NCI-H1694 (cell line): ENCODE measurements around the gene CCDC82.
"Not testable (repeated sequence)": the region's sequence is repeated elsewhere in the genome, so short reads cannot be mapped to it uniquely, and the experiment has no call there.

ENCODE experiments used
- DNase-seq: peaks from one replicate; lab custom pipeline; 2025; lab: John Stamatoyannopoulos, UW

Gene CCDC82

DNA sequence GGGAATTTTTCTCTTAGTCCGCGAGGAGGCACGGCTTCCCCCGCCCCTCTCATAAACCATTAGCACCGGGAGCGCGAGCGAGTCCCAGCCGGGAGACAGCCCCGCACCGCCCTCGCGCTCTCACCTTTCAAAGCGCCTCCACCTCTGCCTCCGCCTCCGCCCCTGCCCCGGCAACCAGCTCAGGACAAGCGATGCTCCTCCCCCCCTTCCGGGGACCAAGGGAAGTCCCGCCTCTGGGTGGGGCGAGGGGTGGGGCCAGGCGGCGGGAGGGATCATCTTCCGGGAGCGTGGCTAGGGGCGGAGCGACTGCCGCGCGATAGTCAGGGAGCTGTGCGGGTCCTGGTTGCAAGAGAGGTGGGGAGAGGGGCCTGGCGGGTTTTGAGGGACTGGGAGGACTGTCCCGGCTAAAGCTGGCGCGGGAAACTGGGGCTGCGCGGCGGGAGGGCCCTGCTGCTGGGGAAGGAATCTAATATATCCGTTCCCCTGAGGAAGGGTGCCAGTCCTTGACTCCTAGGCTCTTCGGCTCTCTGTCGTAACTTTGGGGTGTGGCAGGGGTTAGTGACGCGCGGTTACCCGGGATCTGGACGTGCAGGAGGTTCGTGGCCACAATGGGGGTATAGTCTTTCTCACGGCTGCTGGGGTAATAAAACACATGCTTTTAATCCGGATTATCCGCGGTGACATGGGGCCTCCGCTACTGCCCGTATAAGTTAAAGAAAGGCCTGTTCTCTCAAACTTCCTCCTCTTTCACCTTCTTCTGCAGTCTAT, at the start of gene CCDC82, which contains the start of gene JRKL:
CCDC82 (minus strand) TSS at position 193 of the 768 bp plus-strand sequence. CDS start 5,165 bp downstream, outside the sequence.
JRKL (plus strand) TSS at position 294 of the 768 bp plus-strand sequence. CDS start 637 bp downstream, outside the sequence.
- DNase-seq: peak; percentile 43

DNA sequence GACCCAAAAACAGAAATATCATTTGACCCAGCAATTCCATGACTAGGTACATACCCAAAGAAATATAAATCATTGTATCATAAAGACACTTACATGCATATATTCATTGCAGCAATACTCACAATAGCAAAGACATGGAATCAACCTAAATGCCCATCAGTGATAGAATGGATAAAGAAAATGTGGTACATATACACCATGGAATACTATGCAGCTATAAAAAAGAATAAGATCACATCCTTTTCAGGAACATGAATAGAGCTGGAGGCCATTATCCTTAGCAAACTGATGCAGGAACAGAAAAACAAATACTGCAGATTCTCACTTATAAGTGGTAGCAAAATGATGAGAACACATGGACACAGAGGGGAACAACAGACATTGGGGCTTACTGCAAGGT, 42.9 kb upstream of the CCDC82 start:
- not testable (repeated sequence) for DNase-seq

DNA sequence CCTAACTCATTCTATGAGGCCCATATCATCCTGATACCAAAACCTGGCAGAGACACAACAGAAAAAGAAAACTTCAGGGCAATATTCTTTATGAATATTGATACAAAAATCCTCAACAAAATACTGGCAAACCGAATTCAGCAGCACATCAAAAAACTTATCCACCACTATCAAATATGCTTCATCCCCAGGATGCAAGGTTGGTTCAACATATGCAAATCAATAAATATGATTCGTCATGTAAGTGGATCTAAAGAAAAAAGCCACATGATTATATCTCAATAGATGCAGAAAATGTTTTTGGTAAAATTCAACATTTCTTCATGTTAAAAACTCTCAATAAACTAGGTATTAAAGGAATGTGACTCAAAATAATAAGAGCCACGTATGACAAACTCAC, 41.0 kb upstream of the CCDC82 start:
- DNase-seq: no peak

DNA sequence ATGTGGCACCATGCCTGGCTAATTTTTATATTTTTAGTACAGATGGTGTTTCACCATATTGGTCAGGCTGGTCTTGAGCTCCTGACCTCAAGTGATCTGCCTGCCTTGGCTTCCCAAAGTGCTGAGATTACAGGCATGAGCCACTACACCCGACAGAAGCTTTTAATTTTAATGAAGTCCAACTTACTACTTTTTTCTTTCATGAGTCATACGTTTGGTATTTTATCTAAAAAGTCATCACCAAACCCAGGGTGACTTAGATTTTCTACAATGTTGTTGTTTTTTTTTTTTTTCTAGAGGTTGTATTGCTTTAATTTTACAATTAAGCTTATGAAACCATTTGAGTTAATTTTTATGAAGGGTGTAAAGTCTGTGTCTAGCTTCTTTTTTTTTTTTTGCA, 35.0 kb upstream of the CCDC82 start:
- DNase-seq: no peak

DNA sequence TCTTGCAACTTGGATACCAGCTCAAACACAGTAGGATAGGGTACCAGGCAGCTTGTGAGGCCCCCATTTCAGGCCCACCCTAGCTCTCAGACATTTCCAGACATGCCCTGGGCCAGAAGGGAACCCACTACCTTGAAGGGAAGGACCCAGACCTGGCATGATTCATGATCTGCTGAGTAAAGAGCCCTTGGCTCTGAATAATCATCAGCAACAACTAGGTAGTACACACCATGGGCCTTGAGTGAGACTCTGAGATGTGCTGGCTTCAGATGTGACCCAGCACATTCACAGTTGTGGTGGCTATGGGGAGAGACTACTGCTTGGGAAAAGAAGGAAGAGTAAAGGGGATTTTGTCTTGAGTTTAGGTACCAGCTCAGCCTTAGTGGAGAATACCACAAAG, 23.7 kb upstream of the CCDC82 start:
- no peak for DNase-seq

DNA sequence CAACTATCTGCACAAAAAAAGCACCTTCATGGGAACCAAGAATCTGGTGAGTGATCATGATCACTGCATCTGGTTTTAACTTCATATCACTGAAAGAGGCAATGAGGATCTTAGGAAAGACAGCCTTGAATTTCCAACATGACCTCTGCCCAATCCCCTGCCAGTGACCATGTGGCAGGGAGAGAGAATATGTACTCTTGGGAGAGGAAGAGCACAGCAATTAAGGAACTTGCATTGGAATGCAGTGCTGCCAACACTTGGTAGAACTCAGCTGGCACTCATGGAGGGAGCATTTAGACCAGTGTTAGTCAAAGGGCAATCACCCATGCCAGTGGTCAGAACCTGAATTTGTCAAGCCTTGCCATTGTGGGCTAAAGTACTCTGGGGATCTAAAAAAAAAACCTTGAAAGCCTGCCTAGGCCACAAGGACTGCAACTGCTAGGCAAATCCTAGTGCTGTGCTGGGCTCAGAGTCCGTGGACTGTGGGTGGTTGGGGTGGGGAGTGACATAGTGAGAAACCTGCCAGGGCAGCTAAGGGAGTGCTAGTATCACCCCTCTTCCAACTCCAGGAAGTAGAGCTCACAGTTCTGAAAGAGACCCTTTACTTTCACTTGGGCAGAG, 23.2 kb upstream of the CCDC82 start:
- no peak for DNase-seq

DNA sequence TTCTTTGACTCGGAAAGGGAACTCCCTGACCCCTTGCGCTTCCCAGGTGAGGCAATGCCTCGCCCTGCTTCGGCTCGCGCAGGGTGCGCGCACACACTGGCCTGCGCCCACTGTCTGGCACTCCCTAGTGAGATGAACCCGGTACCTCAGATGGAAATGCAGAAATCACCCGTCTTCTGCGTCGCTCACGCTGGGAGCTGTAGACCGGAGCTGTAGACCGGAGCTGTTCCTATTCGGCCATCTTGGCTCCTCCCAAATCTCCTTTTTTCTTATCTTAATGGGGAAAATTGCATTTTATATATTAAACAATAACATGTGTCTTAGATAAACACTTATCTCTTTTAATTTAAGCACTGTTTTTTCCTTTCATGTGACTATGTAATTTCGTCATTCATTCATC, 21.7 kb upstream of the CCDC82 start:
- not testable (repeated sequence) for DNase-seq

DNA sequence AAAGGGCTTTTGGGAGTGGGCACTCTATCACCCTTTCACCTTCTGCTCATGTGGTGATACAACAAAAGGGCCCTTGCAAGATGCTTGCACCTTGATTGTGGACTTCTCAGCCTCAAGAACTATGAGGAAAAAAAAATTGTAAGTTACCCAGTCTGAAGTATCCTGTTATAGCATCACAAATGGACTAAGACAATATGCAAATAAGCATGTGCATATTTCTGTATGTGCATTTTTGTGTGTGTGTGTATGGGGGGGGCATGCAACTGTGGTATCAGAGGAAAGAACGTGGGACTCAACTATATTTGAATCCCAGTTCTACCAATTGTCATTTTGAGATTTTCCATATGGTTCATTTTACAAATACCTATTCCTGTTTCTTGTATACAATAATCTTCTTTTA, 11.0 kb upstream of the CCDC82 start:
- DNase-seq: no peak

DNA sequence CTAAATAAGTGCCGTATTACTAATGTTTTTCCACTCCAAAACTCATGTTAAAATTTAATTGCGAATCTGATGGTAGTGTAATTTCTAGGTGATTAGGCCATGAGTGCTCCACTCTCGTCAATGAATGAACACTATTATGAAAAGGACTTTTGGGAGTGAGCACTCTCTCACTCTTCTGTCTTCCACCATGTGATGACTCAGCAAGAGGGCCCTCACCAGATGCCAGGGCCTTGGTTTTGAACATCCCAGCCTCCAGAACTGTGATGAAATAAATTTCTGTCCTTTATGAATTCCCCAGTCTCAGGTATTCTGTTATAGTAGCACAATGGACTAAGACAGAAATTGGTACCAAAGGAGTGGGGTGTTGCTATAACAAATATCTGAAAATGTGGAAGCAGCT, 8.2 kb upstream of the CCDC82 start:
- no peak for DNase-seq

DNA sequence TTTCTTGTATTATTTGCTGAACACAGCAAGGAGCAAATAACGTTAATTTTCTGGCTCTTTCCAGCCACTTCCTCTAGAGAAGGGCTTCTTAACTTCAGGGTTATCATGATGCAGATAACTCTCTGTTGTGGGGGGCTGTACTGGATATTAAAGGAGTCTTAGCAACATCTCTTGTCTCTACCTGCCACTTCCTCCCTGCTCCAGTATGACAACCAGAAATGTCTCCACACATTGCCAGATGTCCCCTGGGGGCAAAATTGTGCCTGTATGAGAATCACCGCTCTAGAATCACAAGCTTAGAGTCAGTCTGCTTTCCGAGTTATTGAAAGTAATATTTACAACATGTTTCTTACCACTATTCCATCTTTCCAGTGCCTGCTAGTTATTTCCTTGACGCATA, 6.9 kb upstream of the CCDC82 start:
- DNase-seq: no peak

DNA sequence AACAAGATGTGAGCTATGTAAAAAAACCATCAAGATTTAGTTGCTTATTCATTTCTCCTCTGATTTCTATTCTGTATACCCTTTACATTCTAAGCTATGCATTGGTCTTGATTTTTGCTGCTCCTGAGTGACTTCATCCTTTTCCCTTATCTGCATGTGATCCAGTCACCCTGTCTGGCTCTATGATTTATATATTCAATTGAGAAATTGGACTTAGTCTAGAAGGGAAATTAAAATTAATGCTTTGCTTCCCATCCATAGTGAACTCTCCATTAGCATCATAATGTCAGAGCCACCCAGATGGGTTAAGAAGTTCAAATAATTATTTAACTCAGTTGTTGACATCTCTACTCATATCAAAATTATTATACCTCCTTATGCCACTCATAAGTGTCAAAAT, 5.1 kb upstream of the CCDC82 start:
- DNase-seq: no peak

DNA sequence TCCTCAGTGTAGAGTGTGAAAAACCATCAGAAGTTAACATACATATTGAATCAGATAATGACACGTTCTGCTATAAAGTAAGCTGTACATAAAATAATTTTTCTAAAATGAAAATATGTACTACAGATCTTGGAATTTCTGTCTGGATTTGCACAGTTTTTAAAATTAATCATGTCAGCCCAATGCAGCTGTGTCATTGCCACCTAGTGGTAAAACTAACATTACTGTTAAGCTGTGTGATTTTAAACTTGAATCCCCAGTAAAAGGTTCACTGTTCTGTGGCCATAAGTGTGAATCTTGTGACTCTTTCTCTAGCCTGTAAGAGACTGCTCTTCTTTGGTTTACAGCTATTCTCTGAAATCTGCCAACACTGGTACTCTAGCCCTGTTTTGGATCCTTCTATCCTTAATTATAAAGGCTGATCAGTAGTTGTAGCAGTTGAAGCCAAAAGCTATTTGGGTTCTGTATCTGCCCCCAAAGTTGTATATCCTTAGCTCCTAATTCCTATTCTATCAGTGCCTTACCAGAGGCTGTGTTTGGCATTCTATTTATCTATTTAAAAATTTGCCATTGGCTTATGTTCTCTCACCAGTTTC, 4.1 kb upstream of the CCDC82 start:
- DNase-seq: no peak

DNA sequence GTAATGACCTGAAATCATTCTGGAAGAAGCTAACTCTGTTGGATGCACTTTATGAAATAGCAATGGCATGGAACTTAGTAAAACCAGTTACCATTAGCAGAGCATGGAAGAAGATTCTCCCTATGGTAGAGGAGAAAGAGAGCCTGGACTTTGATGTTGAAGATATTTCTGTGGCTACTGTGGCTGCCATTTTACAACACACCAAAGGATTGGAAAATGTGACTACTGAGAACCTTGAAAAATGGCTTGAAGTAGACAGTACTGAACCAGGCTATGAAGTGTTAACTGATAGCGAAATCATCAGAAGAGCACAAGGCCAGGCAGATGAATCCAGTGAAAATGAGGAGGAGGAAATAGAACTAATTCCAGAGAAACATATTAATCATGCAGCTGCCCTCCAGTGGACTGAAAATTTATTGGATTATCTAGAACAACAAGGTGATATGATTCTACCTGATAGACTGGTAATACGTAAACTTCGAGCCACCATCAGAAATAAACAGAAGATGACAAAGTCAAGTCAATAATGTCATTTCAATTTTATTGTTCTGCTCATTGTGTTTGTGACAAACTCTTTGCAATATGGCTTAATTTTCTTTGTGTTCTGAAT, 2.1 kb upstream of the CCDC82 start:
- no peak for DNase-seq

DNA sequence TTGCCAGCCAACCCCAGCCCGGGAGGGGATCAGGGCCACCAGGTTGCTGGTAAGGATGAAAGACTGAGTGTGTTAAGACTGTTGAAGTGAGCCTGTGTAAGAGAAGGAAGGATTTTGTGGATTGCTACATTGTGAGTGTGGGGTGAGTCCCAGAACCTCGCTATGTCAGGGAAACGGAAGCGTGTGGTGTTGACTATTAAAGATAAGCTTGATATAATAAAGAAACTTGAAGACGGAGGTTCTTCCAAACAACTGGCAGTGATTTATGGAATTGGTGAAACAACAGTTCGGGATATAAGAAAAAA, 728 bp upstream of the CCDC82 start:
- no peak for DNase-seq

DNA sequence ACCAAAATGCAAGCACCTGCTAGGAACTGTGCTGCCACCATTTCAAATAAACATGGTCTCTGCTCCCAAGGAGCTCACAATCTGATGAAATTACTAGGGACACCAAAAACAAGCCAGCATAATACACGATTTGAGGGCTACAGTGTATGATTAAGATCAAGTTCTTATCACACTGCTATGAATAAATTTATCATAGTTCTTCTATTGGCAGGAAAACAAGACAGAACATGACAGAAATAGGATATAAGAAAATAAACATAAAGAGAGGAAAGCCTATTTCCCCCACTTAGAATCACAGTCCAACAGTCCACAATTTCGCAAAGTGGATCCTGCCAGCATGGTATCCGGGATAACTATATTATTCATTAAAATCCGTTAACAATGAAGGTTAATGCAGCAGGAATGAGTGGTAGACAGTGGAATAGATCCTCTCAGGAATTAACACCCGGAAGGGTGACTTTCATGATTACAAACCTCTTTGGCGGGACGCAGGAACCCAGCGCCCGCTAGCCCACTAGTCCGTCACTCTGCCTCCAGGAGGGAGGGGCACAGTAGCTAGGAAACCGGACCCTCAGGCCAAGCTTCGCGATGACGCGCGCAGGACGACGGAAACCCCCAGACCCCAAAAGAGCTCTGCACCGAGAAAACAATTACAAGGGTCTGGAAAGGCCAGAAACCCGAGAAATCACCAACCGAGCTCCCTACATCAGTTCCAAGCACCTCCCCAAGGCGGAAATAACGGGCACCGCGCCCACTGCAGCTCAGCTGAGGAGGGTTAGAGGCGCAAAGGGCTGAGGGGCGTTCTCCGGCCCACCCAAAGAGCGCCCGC, 607 bp downstream of the CCDC82 start:
- peak; percentile 24 for DNase-seq

DNA sequence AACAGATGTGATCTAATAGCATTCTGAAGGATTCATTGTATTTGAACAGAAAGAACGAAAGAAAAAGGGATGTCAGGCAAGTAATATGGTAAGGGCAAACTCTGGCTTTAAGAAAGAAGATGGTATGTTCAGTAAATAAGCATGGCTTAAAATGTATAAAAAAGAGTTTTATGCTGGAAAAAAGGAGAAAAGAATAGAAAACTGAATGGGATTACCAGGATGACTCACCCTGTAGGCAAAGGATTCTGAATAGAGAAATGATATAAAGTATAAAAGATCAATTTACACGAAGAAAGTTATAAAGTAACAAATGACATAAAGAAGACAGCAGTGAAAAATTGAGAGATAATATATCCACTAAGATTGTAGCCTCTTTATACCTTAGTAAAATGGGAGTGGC, 4.5 kb downstream of the CCDC82 start:
- DNase-seq: no peak

DNA sequence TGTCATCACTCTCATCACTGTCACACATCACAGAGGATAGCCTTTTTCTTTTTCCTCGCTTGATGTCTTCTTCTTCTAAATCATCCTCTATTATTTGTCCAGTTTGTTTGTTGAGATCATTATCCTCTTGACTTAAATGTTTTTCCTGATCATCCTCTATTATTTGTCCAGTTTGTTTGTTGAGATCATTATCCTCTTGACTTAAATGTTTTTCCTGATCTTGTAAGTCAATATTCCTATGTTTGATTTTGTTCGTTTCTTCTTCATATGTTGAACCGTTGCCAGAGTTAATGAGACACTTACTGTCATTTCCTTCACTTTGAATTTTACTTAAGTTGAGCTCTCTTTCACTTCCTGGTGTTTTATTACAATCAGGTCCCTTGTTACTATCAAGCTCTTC, 5.6 kb downstream of the CCDC82 start:
- no peak for DNase-seq

DNA sequence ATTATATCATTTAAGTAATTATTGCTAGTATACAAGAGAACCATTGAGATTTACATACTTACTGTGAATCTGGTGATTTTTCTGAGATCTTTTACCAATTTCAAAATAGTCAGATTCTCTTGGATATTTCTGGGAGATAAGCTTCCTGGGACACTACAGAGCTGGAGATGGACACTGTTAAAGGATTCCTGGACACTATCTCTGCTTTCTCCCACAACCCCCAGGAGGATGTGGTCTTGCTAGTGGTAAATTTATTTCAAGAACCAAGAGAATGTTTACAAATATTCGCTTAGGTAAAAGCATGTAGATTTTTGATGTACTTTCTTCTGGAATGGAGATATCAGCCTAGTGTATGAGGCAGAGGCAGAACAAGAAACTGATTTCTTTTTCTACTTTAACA, 12.9 kb downstream of the CCDC82 start:
- no peak for DNase-seq

DNA sequence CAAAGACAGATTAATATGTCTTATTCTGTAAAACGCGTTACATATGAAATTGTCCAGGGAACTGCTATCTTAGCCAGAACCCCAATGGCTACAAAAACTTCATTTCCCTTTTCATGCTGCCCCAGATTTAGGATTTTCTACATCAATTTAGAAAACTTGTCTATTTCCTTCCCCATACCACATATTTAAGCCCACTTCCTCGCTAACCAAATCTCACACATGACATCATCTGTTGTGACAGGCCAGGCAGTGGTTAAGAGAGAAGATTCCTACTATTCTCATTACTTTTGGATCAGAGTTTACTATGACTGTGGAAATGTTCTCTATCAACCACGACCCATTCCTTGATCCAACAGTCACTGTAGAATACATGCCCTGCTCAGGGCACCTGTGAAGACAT, 15.9 kb downstream of the CCDC82 start:
- no peak for DNase-seq

DNA sequence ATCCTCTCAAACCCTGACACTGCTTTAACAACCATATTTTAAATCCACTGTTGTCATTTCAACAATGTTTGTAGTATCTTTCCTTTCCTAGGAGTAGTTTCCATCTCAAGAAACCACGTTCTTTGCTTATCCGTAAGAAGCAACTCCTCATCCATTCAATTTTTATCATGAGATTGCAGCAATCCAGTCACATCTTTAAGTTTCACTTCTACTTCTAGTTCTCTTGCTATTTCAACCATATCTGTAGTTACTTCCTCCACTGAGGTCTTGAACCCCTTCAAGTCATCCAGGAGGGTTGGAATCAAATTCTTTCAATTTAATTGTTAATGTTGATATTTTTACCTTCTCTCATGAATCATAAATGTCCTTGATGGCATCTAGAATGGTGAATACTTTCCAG, 22.4 kb downstream of the CCDC82 start:
- DNase-seq: no peak

DNA sequence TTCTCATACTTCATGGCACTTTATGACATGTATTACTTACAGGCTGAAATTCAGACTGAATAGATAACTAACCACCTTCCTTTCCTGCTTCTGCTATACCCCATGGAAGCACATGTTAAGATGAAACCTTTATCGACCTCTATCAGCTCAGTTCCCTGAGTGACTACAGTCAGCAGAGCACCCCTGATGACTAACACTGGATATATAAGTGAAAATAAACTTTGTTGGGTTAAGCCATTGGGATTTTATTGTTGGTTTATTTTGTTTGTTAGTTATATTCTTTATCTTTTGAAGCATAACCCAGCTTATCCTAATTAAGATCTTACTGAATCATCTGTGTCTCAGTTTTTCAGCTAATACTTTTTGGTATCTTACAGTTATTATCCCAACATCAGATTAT, 23.7 kb downstream of the CCDC82 start:
- DNase-seq: no peak

DNA sequence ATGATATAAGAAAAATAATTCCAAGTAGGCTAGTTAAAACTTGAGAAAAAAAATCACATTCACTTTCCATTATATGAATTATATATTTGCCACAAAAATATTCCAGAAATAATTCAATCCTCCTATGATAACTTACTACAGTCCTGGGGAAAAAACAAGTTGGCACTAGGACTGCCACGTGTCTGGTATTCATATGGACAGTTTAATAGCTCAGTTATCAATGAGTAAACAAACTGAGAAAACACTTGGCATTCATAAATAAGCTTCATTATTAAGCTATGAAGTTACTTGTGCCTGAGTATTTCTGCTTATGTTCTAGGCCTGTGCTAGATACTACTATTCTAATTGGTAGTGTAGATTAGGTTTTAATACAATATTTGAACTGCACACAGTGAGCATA, 24.2 kb downstream of the CCDC82 start:
- DNase-seq: no peak
